BE2C (cell line): Measurements from ENCODE around the gene TSPAN18.

Experiments used
- DNase-seq: peaks from one replicate; pipeline ENCODE4 v3.0.0-alpha.2; 2020
- H3K27me3 ChIP-seq: fragments of 250-450 bp; sonication (Bioruptor Pico); 2 replicates; pipeline ENCODE4 v1.5.1; 2020; ENCODE audit warnings: mild to moderate bottlenecking
- H3K36me3 ChIP-seq: fragments of 250-450 bp; sonication (Bioruptor Pico); 2 replicates; pipeline ENCODE4 v1.5.1; 2020; ENCODE audit warnings: mild to moderate bottlenecking
- H3K4me1 ChIP-seq: fragments of 250-450 bp; sonication (Bioruptor Pico); 2 replicates; pipeline ENCODE4 v1.5.1; 2020
- H3K4me3 ChIP-seq: 2 replicates; pipeline ENCODE4 v1.5.1; 2011; ENCODE audit warnings: low read depth, low read length
- H3K9me3 ChIP-seq: fragments of 250-450 bp; sonication (Bioruptor Pico); 2 replicates; pipeline ENCODE4 v1.5.1; 2020
- CTCF ChIP-seq: IDR thresholded peaks from 2 replicates; pipeline ENCODE4 v1.5.1; 2012; ENCODE audit warnings: mild to moderate bottlenecking, low read depth, low read length

The TSPAN18 gene

GRCh38 chr11:44885065-44885810 lies 158.5 kb downstream of the TSPAN18 start:
- no peak overlapping the region for H3K4me3 ChIP-seq
- H3K4me1 ChIP-seq = peaks cover 6% of the 10 kb centered on the region; the same call in 1 of the 2 replicates
- TF ChIP-seq CTCF = no peak
- H3K36me3 ChIP-seq = no peaks in the 10 kb centered on the region
- H3K9me3 ChIP-seq = no peaks in the 10 kb centered on the region
- no peak for DNase-seq
- no peaks in the 10 kb centered on the region for H3K27me3 ChIP-seq

GRCh38 chr11:44885919-44886789 lies 159.4 kb downstream of the TSPAN18 start:
- no peak for TF ChIP-seq CTCF

GRCh38 chr11:44886790-44887140 lies 160.0 kb downstream of the TSPAN18 start:
- no peaks in the 10 kb centered on the region for H3K27me3 ChIP-seq
- no peak overlapping the region for H3K4me3 ChIP-seq
- DNase-seq = no peak
- no peaks in the 10 kb centered on the region for H3K9me3 ChIP-seq
- H3K36me3 ChIP-seq = no peaks in the 10 kb centered on the region
- TF ChIP-seq CTCF = no peak
- peaks cover 6% of the 10 kb centered on the region; the same call in 1 of the 2 replicates for H3K4me1 ChIP-seq

More at GRCh38 chr11:44885919-44886789, 159.4 kb downstream of the TSPAN18 start:
- DNase-seq = no peak
- Histone ChIP-seq H3K4me3 (no peak overlapping the region), H3K27me3 (no peaks in the 10 kb centered on the region), H3K36me3 (no peaks in the 10 kb centered on the region), H3K9me3 (no peaks in the 10 kb centered on the region), H3K4me1 (peaks cover 6% of the 10 kb centered on the region; the same call in 1 of the 2 replicates)

- Histone ChIP-seq H3K4me1 (peaks cover 11% of the 10 kb centered on the region), H3K9me3 (no peaks in the 10 kb centered on the region), H3K36me3 (no peaks in the 10 kb centered on the region), H3K4me3 (no peak overlapping the region), H3K27me3 (no peaks in the 10 kb centered on the region)
- TF ChIP-seq CTCF = no peak
- no peak for DNase-seq
Observed at GRCh38 chr11:44887636-44888035, 160.9 kb downstream of the TSPAN18 start.

GRCh38 chr11:44889266-44889665 lies 162.5 kb downstream of the TSPAN18 start:
- Histone ChIP-seq H3K9me3 (no peaks in the 10 kb centered on the region), H3K4me1 (peaks cover 24% of the 10 kb centered on the region), H3K4me3 (no peak overlapping the region), H3K27me3 (no peaks in the 10 kb centered on the region), H3K36me3 (no peaks in the 10 kb centered on the region)
- TF ChIP-seq CTCF = no peak
- DNase-seq = no peak

- no peak for DNase-seq
- Histone ChIP-seq H3K27me3 (no peaks in the 10 kb centered on the region), H3K4me1 (peaks cover 18% of the 10 kb centered on the region), H3K9me3 (no peaks in the 10 kb centered on the region), H3K4me3 (no peak overlapping the region), H3K36me3 (no peaks in the 10 kb centered on the region)
- no peak for TF ChIP-seq CTCF
Observed at GRCh38 chr11:44892843-44893242, 166.1 kb downstream of the TSPAN18 start.
